ENCODE measurements around the gene CCDC12. TPM values are rescaled to one million over a fixed set of nuclear protein-coding genes. Genes with fewer than 3 reads are reported as not detected.

Gene CCDC12
- total RNA-seq (ENCODE audit: unreplicated experiment), result 36.3 TPM
- long read RNA-seq, partial matches to known transcripts, result 14 of 28 reads
- long read RNA-seq, other reads (novel, unspliced or antisense), result 11 of 28 reads

DNA sequence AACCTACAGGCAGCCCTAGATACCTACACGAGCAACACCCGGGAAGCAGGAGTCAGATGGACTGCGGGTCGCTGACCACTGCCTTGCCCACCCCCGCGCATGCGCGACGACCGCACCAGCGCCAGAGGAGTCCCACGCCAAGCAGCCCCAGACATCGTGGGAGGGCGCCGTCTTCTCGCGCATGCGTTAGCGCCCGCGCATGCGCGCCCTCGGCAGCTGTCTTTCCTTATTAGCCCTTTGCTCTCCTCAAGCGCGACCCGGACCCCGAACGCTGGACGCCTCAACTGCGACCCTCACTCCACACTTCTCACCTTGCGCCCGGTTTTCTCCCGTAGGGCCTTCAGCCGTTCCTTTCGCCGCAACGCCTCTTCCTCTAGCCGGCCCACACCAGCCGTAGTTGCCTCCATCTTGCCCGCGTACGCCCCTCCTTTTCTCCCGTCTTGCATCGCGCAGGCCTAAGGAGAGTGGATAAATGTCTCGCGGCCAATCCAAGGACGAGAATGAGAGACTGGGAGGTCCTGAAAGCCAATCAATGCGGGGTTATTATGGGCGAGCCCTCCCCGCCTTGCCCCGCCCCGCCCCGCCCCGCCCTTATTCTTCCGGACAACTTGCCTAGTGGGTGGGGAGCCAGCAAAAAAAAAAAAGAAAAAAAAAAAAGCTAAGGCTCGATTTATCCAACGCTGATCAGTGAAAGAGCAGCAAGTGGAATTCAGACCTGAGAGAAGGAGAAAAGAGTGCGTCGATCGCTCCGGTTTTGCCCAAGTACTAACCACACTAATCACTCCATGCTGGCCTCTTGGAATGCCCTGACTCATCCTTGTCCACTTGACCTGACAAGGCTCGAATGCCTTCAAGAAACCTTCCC, at the start of gene CCDC12:
TSS of gene CCDC12 (minus strand) at position 420 of the 865 bp plus-strand sequence. CDS start at position 407, 13 bp downstream.
- peaks cover 1% of the 10 kb centered on the region for H3K36me3 Mint-ChIP-seq (ENCODE audit: low read depth, unreplicated experiment)
- TF ChIP-seq, protein P1, sequence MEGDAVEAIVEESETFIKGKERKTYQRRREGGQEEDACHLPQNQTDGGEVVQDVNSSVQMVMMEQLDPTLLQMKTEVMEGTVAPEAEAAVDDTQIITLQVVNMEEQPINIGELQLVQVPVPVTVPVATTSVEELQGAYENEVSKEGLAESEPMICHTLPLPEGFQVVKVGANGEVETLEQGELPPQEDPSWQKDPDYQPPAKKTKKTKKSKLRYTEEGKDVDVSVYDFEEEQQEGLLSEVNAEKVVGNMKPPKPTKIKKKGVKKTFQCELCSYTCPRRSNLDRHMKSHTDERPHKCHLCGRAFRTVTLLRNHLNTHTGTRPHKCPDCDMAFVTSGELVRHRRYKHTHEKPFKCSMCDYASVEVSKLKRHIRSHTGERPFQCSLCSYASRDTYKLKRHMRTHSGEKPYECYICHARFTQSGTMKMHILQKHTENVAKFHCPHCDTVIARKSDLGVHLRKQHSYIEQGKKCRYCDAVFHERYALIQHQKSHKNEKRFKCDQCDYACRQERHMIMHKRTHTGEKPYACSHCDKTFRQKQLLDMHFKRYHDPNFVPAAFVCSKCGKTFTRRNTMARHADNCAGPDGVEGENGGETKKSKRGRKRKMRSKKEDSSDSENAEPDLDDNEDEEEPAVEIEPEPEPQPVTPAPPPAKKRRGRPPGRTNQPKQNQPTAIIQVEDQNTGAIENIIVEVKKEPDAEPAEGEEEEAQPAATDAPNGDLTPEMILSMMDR (IDR thresholded peaks at IDR 0.05; ENCODE audit: unreplicated experiment), result no peak
- no peaks in the 10 kb centered on the region for H3K9me3 Mint-ChIP-seq (ENCODE audit: unreplicated experiment)
- peak within 1 kb of the TSS; percentile 99 for H3K4me3 Mint-ChIP-seq (ENCODE audit: unreplicated experiment)
- peak within 1 kb of the TSS; percentile 97 for H3K27ac Mint-ChIP-seq (ENCODE audit: unreplicated experiment)
- peaks cover 17% of the 10 kb centered on the region for H3K27me3 Mint-ChIP-seq (ENCODE audit: unreplicated experiment)
- DNase-seq (ENCODE audit: low spot score), result peak; percentile 82
- peaks cover 44% of the 10 kb centered on the region for H3K4me1 Mint-ChIP-seq (ENCODE audit: unreplicated experiment)

DNA sequence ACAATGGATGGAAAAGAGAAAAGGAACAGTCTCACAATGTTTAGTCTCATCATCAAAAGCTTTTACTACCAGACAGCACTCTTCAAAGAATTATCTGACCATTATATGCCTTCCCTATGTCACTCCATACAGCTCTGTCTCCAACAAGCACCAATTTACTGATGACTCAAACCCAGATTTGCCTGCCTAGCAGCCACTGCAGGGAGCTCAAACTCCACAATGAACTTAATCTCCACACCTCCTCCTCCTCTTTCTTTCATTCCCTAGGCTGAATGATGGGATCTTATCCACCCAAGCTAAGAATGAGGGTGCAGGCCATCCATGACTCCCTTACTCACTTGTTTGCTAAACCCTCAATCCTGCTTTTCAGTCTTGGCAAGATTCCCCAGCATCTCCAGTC, 48.4 kb upstream of the CCDC12 start:
- TF ChIP-seq, protein P1 (IDR thresholded peaks at IDR 0.05; ENCODE audit: unreplicated experiment), result no peak
- H3K36me3 Mint-ChIP-seq (ENCODE audit: low read depth, unreplicated experiment), result no peaks in the 10 kb centered on the region
- no peaks in the 10 kb centered on the region for H3K9me3 Mint-ChIP-seq (ENCODE audit: unreplicated experiment)
- no peak for DNase-seq (ENCODE audit: low spot score)
- peaks cover 8% of the 10 kb centered on the region for H3K27me3 Mint-ChIP-seq (ENCODE audit: unreplicated experiment)
- no peak overlapping the region for H3K4me3 Mint-ChIP-seq (ENCODE audit: unreplicated experiment)
- peaks cover 14% of the 10 kb centered on the region for H3K4me1 Mint-ChIP-seq (ENCODE audit: unreplicated experiment)
- peak overlapping the region; percentile 1 for H3K27ac Mint-ChIP-seq (ENCODE audit: unreplicated experiment)

DNA sequence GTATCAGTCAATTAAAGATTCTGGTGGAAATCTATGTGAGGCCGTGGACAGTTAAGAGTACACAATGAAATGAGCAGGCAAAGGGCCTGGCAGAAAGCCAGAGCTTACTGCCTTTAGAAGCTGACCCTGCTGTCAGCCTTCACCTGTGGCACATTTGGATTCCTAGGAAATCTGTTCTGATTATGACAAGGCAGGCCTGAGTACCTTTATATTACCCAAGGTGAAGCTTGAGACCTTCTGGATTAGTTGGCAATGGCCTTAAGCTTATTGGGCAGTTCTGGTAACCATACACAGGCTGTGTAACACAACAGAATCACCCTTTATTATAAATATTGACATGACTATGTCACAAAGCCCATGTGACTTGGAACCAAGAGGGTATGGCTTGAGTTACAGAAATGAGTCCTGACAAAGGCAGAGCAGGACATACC, 46.1 kb upstream of the CCDC12 start:
- Mint-ChIP-seq H3K36me3 (ENCODE audit: low read depth, unreplicated experiment) (peaks cover 8% of the 10 kb centered on the region), H3K27me3 (ENCODE audit: unreplicated experiment) (peaks cover 8% of the 10 kb centered on the region), H3K4me3 (ENCODE audit: unreplicated experiment) (no peak overlapping the region), H3K9me3 (ENCODE audit: unreplicated experiment) (no peaks in the 10 kb centered on the region), H3K27ac (ENCODE audit: unreplicated experiment) (no peak overlapping the region), H3K4me1 (ENCODE audit: unreplicated experiment) (peaks cover 11% of the 10 kb centered on the region)
- DNase-seq (ENCODE audit: low spot score), result no peak
- TF ChIP-seq, protein P1 (IDR thresholded peaks at IDR 0.05; ENCODE audit: unreplicated experiment), result no peak

DNA sequence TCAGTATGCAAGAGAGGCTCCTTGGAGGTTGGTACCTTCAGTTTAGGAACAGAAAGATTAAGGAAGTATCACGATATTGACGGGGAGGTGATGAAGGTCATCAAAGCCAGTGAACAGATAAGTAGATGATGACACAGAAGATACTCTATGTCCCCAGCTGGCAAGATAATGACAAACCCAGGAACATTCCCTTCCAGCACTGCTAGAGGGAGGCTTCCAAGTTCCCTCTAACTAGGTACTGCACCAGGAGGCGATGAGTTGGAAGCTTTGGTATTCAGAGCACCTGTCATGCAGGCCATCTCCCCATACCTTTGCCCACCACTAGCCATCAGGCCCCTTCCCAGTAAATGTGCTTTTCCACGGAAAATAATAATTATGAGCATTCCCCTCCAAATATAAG, 43.8 kb upstream of the CCDC12 start:
- Mint-ChIP-seq H3K9me3 (ENCODE audit: unreplicated experiment) (no peaks in the 10 kb centered on the region), H3K36me3 (ENCODE audit: low read depth, unreplicated experiment) (peaks cover 15% of the 10 kb centered on the region), H3K27me3 (ENCODE audit: unreplicated experiment) (peaks cover 5% of the 10 kb centered on the region), H3K4me1 (ENCODE audit: unreplicated experiment) (peaks cover 8% of the 10 kb centered on the region), H3K4me3 (ENCODE audit: unreplicated experiment) (no peak overlapping the region), H3K27ac (ENCODE audit: unreplicated experiment) (peak overlapping the region; percentile 9)
- DNase-seq (ENCODE audit: low spot score), result no peak
- TF ChIP-seq, protein P1 (IDR thresholded peaks at IDR 0.05; ENCODE audit: unreplicated experiment), result no peak

DNA sequence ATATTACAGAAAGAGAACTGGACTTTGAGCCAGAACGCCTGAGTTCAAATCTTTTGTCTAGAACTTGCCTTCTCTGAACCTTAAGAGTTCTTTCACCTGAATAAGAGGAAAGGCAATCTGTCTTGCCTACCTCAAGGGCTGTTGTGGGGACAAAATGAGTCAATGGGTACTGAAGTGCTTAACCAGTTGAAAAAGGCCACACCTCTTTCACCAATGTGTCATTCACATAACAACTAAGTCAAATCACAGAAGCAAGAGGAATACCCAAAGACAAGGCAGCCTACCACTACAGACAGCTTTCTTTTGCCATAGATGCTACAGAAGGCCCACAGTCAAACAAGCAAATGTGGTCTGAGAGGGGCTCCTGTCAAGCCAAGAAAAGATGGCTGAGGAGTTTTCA, 42.7 kb upstream of the CCDC12 start:
- Mint-ChIP-seq H3K4me1 (ENCODE audit: unreplicated experiment) (no peaks in the 10 kb centered on the region), H3K36me3 (ENCODE audit: low read depth, unreplicated experiment) (peaks cover 18% of the 10 kb centered on the region), H3K4me3 (ENCODE audit: unreplicated experiment) (no peak overlapping the region), H3K9me3 (ENCODE audit: unreplicated experiment) (no peaks in the 10 kb centered on the region), H3K27me3 (ENCODE audit: unreplicated experiment) (peaks cover 2% of the 10 kb centered on the region), H3K27ac (ENCODE audit: unreplicated experiment) (no peak overlapping the region)
- TF ChIP-seq, protein P1 (IDR thresholded peaks at IDR 0.05; ENCODE audit: unreplicated experiment), result no peak
- no peak for DNase-seq (ENCODE audit: low spot score)
